RWPE2 (cell line): Measurements from ENCODE around the gene ADAR.

Experiments used
- ATAC-seq: fragments of 200-7000 bp; cut with Tn5 transposase; 3 replicates; pipeline ENCODE4 v1.9.1; 2021; ENCODE audit warnings: low read depth
- DNase-seq: peaks from one replicate; pipeline ENCODE4 v3.0.0-alpha.2; 2020; ENCODE audit warnings: low spot score
- H3K27ac ChIP-seq: fragments of 450-650 bp; 2 replicates; pipeline ENCODE4 v1.5.1; 2017; ENCODE audit warnings: mild to moderate bottlenecking; ENCODE audit not compliant: poor library complexity, severe bottlenecking
- H3K27me3 ChIP-seq: fragments of 250-450 bp; sonication (Bioruptor Pico); 2 replicates; pipeline ENCODE4 v1.5.1; 2021; ENCODE audit warnings: mild to moderate bottlenecking, moderate library complexity; ENCODE audit not compliant: insufficient read depth, poor library complexity, severe bottlenecking
- H3K36me3 ChIP-seq: fragments of 250-450 bp; sonication (Bioruptor Pico); 2 replicates; pipeline ENCODE4 v1.5.1; 2020; ENCODE audit warnings: low read depth, mild to moderate bottlenecking, moderate library complexity
- H3K4me1 ChIP-seq: fragments of 250-450 bp; sonication (Bioruptor Pico); 2 replicates; pipeline ENCODE4 v1.5.1; 2021; ENCODE audit warnings: mild to moderate bottlenecking, moderate library complexity; ENCODE audit not compliant: insufficient read depth, poor library complexity, severe bottlenecking
- H3K4me3 ChIP-seq: fragments of 250-450 bp; sonication (Bioruptor Pico); 2 replicates; pipeline ENCODE4 v1.5.1; 2021; ENCODE audit warnings: mild to moderate bottlenecking, moderate library complexity; ENCODE audit not compliant: severe bottlenecking
- H3K9me3 ChIP-seq: fragments of 250-450 bp; sonication (Bioruptor Pico); 2 replicates; pipeline ENCODE4 v1.5.1; 2021; ENCODE audit warnings: mild to moderate bottlenecking, moderate library complexity; ENCODE audit not compliant: severe bottlenecking
- TF ChIP-seq, protein P1 (sequence below): fragments of 450-650 bp; IDR thresholded peaks from one replicate; pipeline ENCODE4 v1.5.1; 2017; ENCODE audit warnings: mild to moderate bottlenecking, moderate library complexity; ENCODE audit not compliant: poor library complexity, severe bottlenecking

The ADAR gene

DNA sequence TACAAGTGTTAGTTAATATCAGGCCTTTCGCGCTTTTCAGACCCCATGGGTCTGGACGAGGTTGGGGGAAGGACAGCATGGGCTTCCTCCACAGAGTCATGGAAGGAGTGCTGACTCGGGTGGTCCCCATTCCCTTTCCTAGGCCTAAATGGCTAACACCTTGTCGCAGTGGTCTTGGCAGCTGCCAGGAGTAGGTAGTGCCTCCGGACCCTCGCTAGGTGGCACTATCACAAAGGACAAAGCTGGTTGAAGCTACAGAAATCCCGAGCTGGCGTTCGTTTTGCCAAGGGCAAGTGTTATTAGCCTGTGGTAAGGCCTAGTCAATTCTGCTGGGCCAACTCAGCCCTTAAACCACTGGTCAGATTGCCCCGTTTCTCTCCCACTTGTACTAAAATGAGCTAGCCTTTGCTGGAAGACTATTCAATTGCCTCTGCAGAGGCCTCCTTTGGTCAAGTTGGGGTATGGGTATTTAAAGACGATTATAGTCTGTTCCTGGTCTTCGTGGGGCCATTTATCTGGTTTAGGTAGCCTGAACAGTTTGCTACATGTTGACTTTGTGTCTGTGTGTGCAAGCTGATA lies 48.4 kb downstream of the ADAR start:
- H3K4me3 ChIP-seq, result peak overlapping the region; percentile 76
- no peaks in the 10 kb centered on the region for H3K27me3 ChIP-seq
- H3K36me3 ChIP-seq, result peaks cover 17% of the 10 kb centered on the region
- no peaks in the 10 kb centered on the region for H3K9me3 ChIP-seq
- H3K27ac ChIP-seq, result peak overlapping the region; percentile 83
- ATAC-seq (peak; percentile 58), DNase-seq (peak; percentile 77)
- TF ChIP-seq, protein P1, sequence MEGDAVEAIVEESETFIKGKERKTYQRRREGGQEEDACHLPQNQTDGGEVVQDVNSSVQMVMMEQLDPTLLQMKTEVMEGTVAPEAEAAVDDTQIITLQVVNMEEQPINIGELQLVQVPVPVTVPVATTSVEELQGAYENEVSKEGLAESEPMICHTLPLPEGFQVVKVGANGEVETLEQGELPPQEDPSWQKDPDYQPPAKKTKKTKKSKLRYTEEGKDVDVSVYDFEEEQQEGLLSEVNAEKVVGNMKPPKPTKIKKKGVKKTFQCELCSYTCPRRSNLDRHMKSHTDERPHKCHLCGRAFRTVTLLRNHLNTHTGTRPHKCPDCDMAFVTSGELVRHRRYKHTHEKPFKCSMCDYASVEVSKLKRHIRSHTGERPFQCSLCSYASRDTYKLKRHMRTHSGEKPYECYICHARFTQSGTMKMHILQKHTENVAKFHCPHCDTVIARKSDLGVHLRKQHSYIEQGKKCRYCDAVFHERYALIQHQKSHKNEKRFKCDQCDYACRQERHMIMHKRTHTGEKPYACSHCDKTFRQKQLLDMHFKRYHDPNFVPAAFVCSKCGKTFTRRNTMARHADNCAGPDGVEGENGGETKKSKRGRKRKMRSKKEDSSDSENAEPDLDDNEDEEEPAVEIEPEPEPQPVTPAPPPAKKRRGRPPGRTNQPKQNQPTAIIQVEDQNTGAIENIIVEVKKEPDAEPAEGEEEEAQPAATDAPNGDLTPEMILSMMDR, result peak; percentile 90
- peaks cover 8% of the 10 kb centered on the region for H3K4me1 ChIP-seq

DNA sequence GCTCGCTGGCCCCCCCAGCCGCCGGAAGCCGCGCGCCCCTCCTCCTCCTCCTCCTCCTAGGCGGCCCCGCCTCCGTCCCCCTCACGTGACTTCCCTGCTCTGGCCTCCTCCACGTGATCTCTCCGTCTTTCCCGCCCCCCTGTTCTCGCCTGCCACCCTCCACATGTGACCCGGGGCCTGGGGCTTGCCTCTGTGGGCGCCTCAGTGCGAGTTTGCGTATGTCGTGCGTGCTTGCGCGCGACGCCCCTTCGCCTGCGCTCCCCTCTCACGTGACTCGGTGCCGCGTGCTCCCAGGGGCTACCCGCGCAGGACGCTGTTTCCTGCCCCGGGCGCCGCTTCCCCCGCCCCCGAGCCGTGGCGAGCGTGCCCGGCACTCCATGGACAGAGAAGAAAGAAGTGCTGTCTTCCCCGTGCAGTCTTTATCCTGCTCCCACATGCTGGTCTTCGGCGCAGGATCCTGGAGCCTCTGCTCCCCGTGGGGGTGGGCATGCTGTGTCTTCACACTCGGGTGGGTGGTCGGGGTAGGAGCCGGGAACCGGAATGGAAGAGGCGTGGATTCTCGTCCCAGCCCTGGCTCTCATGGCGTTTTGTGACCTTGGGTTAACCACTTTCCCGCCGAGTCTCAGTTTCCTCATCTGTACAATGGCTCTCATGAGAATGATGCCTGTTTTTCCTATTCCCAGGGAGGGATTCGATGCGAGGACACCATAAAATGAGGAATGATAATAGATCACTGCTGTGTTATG lies 49.1 kb downstream of the ADAR start:
- peak; percentile 98 for DNase-seq
- Histone ChIP-seq H3K27me3 (no peaks in the 10 kb centered on the region), H3K4me3 (peak overlapping the region; percentile 76), H3K4me1 (peaks cover 8% of the 10 kb centered on the region), H3K9me3 (no peaks in the 10 kb centered on the region), H3K27ac (peak overlapping the region; percentile 83), H3K36me3 (peaks cover 24% of the 10 kb centered on the region)
- TF ChIP-seq, protein P1, result no peak
- peak; percentile 88 for ATAC-seq

DNA sequence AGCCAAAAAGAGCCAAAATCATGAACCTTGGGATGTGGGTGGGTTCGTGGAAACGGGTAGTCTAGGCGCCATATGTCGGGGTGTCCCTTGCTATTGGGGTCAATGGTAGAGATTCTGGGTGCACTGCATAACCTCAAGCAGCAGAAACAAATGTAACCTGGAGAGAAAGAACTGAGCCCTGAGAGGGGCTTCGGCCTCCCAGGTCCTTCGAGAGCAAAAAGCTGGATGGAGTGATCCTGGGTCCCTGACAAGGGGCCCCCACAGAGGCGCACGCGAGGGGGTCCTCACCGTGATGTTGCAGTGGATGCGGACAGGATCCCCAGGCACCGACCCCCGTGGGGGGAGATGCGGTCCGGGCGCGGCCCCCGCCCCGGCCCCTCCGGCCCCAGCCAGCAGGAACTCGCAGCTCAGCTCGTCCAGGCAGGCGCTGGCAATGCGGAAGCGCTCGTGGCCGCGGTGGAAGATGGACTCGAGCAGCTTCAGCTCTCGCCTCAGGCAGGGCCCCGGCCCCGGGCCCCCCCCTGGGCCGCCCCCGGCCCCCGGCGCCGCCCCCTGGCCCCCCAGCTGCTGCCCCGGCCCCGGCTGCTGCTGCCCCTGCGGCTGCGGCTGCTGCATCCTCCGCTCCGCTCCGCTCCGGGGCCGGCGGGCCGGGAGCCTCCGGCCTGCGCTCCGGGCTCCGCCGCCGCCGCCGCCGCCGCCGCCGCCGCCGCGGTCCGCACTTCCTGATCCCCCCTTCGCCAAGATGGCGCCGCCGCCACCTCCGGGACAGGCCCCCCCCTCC lies 49.9 kb downstream of the ADAR start, which contains the start of gene UBE2Q1:
UBE2Q1 (minus strand) TSS at position 724 of the 781 bp plus-strand sequence; CDS start at position 615, 109 bp downstream.
- H3K36me3 ChIP-seq, result peaks cover 31% of the 10 kb centered on the region
- H3K27ac ChIP-seq, result peak within 1 kb of the TSS; percentile 83
- ATAC-seq (no peak), DNase-seq (no peak)
- H3K4me1 ChIP-seq, result peaks cover 8% of the 10 kb centered on the region
- H3K4me3 ChIP-seq, result peak within 1 kb of the TSS; percentile 76
- H3K9me3 ChIP-seq, result no peaks in the 10 kb centered on the region
- TF ChIP-seq, protein P1, result no peak
- no peaks in the 10 kb centered on the region for H3K27me3 ChIP-seq

GRCh38 chr1:154557248-154557938 lies 50.6 kb downstream of the ADAR start:
- H3K9me3 ChIP-seq, result no peaks in the 10 kb centered on the region
- peaks cover 39% of the 10 kb centered on the region for H3K36me3 ChIP-seq
- no peak for DNase-seq

More at GRCh38 chr1:154557248-154557938, 50.6 kb downstream of the ADAR start:
- no peak for ATAC-seq
- H3K4me3 ChIP-seq, result peak overlapping the region; percentile 76
- TF ChIP-seq, protein P1, result no peak
- no peaks in the 10 kb centered on the region for H3K27me3 ChIP-seq
- H3K27ac ChIP-seq, result peak overlapping the region; percentile 83
- H3K4me1 ChIP-seq, result peaks cover 8% of the 10 kb centered on the region
